MCF 10A (cell line): ENCODE data around the gene ZNF487. TPM values are rescaled to one million over a fixed set of nuclear protein-coding genes. Genes with fewer than 3 reads are reported as not detected.
"Not testable (repeated sequence)": the region's sequence is repeated elsewhere in the genome, so short reads cannot be mapped to it uniquely, and the experiment has no call there.

Experiments
- BruUV-seq: library from RNA; stranded (reverse); fragments of 400-500 nt; replicated peaks from 2 replicates; lab custom pipeline; 2021; lab: Mats Ljungman, UMichigan
- CTCF ChIA-PET: fragments of 300-600 bp; sonication (Branson Sonifier 250); formaldehyde crosslinking; extraction: SDS; loops from one replicate; lab custom pipeline; 2021; ENCODE audit warnings: antibody characterized with exemption, inconsistent platforms; lab: Yijun Ruan, JAX
- POLR2A ChIA-PET: fragments of 300-600, 350-650 bp; sonication (Branson Sonifier 250); formaldehyde crosslinking; extraction: SDS; loops from one replicate; lab custom pipeline; 2020; ENCODE audit warnings: antibody characterized with exemption, inconsistent platforms; lab: Yijun Ruan, JAX
- DNase-seq: peaks from one replicate; pipeline ENCODE4 v3.0.0-alpha.2; 2018; ENCODE audit not compliant: unreplicated experiment
- H3K27ac Mint-ChIP-seq: one replicate; pipeline ENCODE4 v1.8.0; 2022; ENCODE audit warnings: mild to moderate bottlenecking, low read depth, mixed read lengths; ENCODE audit not compliant: unreplicated experiment
- H3K27me3 Mint-ChIP-seq: one replicate; pipeline ENCODE4 v1.8.0; 2022; ENCODE audit warnings: mixed read lengths; ENCODE audit not compliant: insufficient read depth, unreplicated experiment
- H3K36me3 Mint-ChIP-seq: one replicate; pipeline ENCODE4 v1.8.0; 2022; ENCODE audit warnings: mild to moderate bottlenecking, moderate library complexity, mixed read lengths; ENCODE audit not compliant: insufficient read depth, unreplicated experiment
- H3K4me1 Mint-ChIP-seq: one replicate; pipeline ENCODE4 v1.8.0; 2022; ENCODE audit warnings: mixed read lengths; ENCODE audit not compliant: insufficient read depth, unreplicated experiment
- H3K4me3 Mint-ChIP-seq: one replicate; pipeline ENCODE4 v1.8.0; 2022; ENCODE audit warnings: mild to moderate bottlenecking, moderate library complexity, mixed read lengths; ENCODE audit not compliant: unreplicated experiment
- H3K9me3 Mint-ChIP-seq: one replicate; pipeline ENCODE4 v1.8.0; 2022; ENCODE audit warnings: mixed read lengths; ENCODE audit not compliant: unreplicated experiment
- CTCF ChIP-seq: fragments of 200-600 bp; IDR thresholded peaks from one replicate; pipeline ENCODE4 v1.8.0; 2022; ENCODE audit warnings: antibody characterized with exemption, mild to moderate bottlenecking; ENCODE audit not compliant: unreplicated experiment
- intact Hi-C: fragments of 100-400 bp; cut with micrococcal nuclease; formaldehyde crosslinking; loops from 2 replicates; pipeline ENCODE4 v1.14.1; 2022
- total RNA-seq: library from RNA; stranded (reverse); gene quantifications from 2 replicates; pipeline ENCODE4 v1.2.3, GENCODE V29; 2022

ZNF487 gene
- total RNA-seq, 1 experiment from 2014 or later: 2.2 TPM

- intact Hi-C loops: no loop called here
- Mint-ChIP-seq H3K27me3 (no peaks in the 10 kb centered on the region), H3K27ac (no peak overlapping the region), H3K4me1 (peaks cover 26% of the 10 kb centered on the region), H3K4me3 (no peak overlapping the region), H3K36me3 (no peaks in the 10 kb centered on the region), H3K9me3 (no peaks in the 10 kb centered on the region)
- TF ChIP-seq CTCF: no peak
- ChIA-PET POLR2A (interaction anchor here (0.7 to 1.3 kb wide), 5 partner anchors 10 to 310 kb away, joined by 3 to 10 read pairs (median 5); partner anchors contain the start of genes CSGALNACT2 and ZNF487), CTCF (interaction anchor here (0.7 kb wide), 2 partner anchors 8 to 142 kb away, joined by 4 read pairs; no protein-coding TSS in a partner anchor)
- BruUV-seq: no TSS peak
- no peak for DNase-seq
Measured at GRCh38 chr10:43448742-43449141, 11.8 kb downstream of the ZNF487 start.

GRCh38 chr10:43452356-43452914 lies 15.5 kb downstream of the ZNF487 start:
- H3K9me3 Mint-ChIP-seq: no peaks in the 10 kb centered on the region
- TF ChIP-seq CTCF: no peak
- peak; percentile 30 for DNase-seq
- no TSS peak for BruUV-seq
- peaks cover 6% of the 10 kb centered on the region for H3K36me3 Mint-ChIP-seq
- ChIA-PET CTCF (interaction anchor here (0.6 to 1.3 kb wide), 6 partner anchors 9 to 128 kb away, joined by 3 to 4 read pairs (median 4); no protein-coding TSS in a partner anchor), POLR2A (interaction anchor here (0.7 to 1.8 kb wide), 7 partner anchors 8 to 315 kb away, joined by 3 to 26 read pairs (median 3); partner anchors contain the start of genes CSGALNACT2 and ZNF487)
- H3K4me1 Mint-ChIP-seq: peaks cover 19% of the 10 kb centered on the region
- H3K4me3 Mint-ChIP-seq: no peak overlapping the region
- H3K27ac Mint-ChIP-seq: peak overlapping the region; percentile 47
- H3K27me3 Mint-ChIP-seq: no peaks in the 10 kb centered on the region
- intact Hi-C loops: no loop called here

GRCh38 chr10:43453266-43453831 lies 16.4 kb downstream of the ZNF487 start:
- no peaks in the 10 kb centered on the region for H3K9me3 Mint-ChIP-seq
- TF ChIP-seq CTCF: no peak
- H3K27me3 Mint-ChIP-seq: no peaks in the 10 kb centered on the region
- H3K4me1 Mint-ChIP-seq: peaks cover 19% of the 10 kb centered on the region
- POLR2A ChIA-PET: interaction anchor here (0.7 to 1.8 kb wide), 2 partner anchors 9 to 14 kb away, joined by 3 to 5 read pairs; no protein-coding TSS in a partner anchor
- peak overlapping the region; percentile 47 for H3K27ac Mint-ChIP-seq
- peaks cover 6% of the 10 kb centered on the region for H3K36me3 Mint-ChIP-seq
- H3K4me3 Mint-ChIP-seq: peak overlapping the region; percentile 42
- DNase-seq: no peak
- CTCF ChIA-PET: interaction anchor here (0.6 to 1.6 kb wide), 7 partner anchors 9 to 166 kb away, joined by 3 to 17 read pairs (median 5); partner anchors contain the start of gene ZNF487
- intact Hi-C loops: no loop called here
- no TSS peak for BruUV-seq

GRCh38 chr10:43454025-43454424 lies 17.1 kb downstream of the ZNF487 start:
- BruUV-seq, H3K27ac Mint-ChIP-seq, H3K36me3 Mint-ChIP-seq, H3K27me3 Mint-ChIP-seq, DNase-seq, intact Hi-C loops, H3K9me3 Mint-ChIP-seq: not testable (repeated sequence)
- ChIA-PET CTCF (interaction anchor here (0.6 to 1.6 kb wide), 8 partner anchors 10 to 1087 kb away, joined by 3 to 17 read pairs (median 5); partner anchors contain the start of gene ZNF487), POLR2A (interaction anchor here (0.9 kb wide), 1 partner anchor 11 kb away, joined by 4 read pairs; no protein-coding TSS in a partner anchor)
- Mint-ChIP-seq H3K4me3 (peak overlapping the region; percentile 99), H3K4me1 (peaks cover 19% of the 10 kb centered on the region)

- Mint-ChIP-seq H3K4me1 (peaks cover 19% of the 10 kb centered on the region), H3K4me3 (peak overlapping the region; percentile 99)
- H3K27me3 Mint-ChIP-seq, H3K27ac Mint-ChIP-seq, BruUV-seq, intact Hi-C loops, H3K9me3 Mint-ChIP-seq, DNase-seq, H3K36me3 Mint-ChIP-seq: not testable (repeated sequence)
- POLR2A ChIA-PET: interaction anchor here (0.6 to 0.7 kb wide), 2 partner anchors 319 to 674 kb away, joined by 3 read pairs; partner anchors contain the start of gene CSGALNACT2
- CTCF ChIA-PET: interaction anchor here (0.6 to 2.8 kb wide), 4 partner anchors 8 to 286 kb away, joined by 3 to 13 read pairs (median 4); no protein-coding TSS in a partner anchor
Measured at GRCh38 chr10:43456561-43456960, 19.6 kb downstream of the ZNF487 start.
